ENCODE results near the gene LTBP3. TPM values are rescaled to one million over a fixed set of nuclear protein-coding genes. Genes with fewer than 3 reads are reported as not detected.

Gene LTBP3
- total RNA-seq, 2 experiments from 2014 or later, result 80.2 to 92.5 TPM

DNA sequence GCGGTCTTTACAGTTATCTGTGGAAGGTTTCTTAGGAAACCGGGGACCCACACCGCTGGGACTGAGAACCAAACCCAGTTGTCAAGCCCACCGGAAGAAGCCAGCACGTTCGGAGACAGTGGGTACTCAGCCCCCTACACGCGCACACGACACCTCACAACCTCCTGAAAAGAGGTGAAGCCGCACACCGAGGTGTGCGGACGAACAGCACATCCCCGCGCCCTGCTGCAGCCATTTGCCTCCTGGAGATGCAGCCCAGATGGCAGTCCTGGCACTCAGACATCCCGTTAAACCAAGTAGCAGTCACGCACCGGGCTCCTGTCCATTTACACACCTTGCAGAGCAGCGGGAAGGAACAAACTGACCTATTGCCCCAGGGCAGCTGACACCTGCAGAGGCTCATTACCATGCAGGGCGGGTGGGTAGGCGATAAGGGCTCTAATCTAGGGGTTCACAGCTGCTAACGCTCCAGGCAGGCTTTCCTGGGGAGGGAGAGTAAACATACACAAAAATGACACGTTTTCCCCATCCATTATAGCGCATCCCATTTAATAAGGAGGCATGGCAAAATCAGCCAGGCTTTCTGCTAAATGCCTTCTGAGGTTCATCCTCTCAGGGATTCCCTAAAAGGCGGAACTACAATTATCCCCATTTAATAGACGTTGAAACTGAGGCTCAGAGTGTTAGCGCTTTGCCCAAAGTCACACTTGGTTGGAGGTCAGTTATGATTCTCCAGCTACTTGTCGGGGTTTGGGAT, 16.8 kb upstream of the LTBP3 start:
- peaks cover 38% of the 10 kb centered on the region for H3K36me3 Mint-ChIP-seq (ENCODE audit: low read depth)
- DNase-seq, result no peak
- ChIA-PET POLR2A (interaction anchor here (0.6 kb wide), 1 partner anchor 282 kb away, joined by 3 read pairs; no protein-coding TSS in a partner anchor), CTCF (interaction anchor here (1.1 to 3.6 kb wide), 8 partner anchors 8 to 40 kb away, joined by 3 to 40 read pairs (median 7); partner anchors contain the start of genes MAP3K11 and PCNX3)
- H3K4me1 Mint-ChIP-seq, result peaks cover 50% of the 10 kb centered on the region
- peak overlapping the region; percentile 85 for H3K4me3 Mint-ChIP-seq
- H3K27me3 Mint-ChIP-seq, result no peaks in the 10 kb centered on the region
- no peaks in the 10 kb centered on the region for H3K9me3 Mint-ChIP-seq
- H3K27ac Mint-ChIP-seq, result peak overlapping the region; percentile 93

DNA sequence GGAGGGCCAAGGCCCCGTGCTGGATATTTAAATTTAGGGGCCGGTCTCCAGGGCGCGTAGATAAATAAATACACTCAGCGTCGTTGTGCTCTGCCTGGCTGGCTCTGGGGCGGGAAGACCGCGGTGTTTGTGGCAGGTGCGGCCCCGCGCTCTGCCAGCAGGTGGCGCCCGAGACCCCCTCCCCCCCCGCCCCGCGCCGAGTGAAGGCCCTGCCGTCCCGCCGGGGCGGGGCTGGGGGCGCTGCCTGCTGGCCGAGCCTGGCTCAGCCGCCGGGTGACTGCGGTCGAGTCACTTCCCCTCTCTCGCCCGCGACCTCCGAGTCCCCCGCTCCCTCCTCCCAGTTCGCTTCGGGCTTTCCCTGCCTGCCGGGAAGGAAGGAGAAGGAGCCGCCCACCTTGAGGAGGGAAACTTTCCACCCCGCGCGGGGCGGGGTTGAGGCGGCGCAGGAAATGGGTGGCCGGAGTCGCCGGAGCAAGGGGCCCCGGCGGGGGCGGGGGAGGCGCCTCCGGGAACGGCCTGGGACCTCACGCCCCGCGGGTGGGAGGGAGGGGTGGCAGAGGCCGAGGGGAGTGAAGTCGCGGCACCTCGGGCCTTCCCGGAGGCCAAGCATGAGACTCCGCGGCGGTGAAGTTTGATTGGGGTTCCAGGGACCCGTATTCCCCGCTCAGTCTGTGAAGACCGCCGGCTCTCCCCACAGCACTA, 16.1 kb upstream of the LTBP3 start:
- no peaks in the 10 kb centered on the region for H3K9me3 Mint-ChIP-seq
- no peaks in the 10 kb centered on the region for H3K27me3 Mint-ChIP-seq
- CTCF ChIA-PET, result interaction anchor here (1.1 to 6.0 kb wide), 13 partner anchors 8 to 39 kb away, joined by 3 to 57 read pairs (median 6); no protein-coding TSS in a partner anchor
- H3K36me3 Mint-ChIP-seq (ENCODE audit: low read depth), result peaks cover 31% of the 10 kb centered on the region
- POLR2A ChIA-PET, result no interaction called here
- peaks cover 50% of the 10 kb centered on the region for H3K4me1 Mint-ChIP-seq
- peak; percentile 87 for DNase-seq
- peak overlapping the region; percentile 93 for H3K27ac Mint-ChIP-seq
- peak overlapping the region; percentile 85 for H3K4me3 Mint-ChIP-seq

GRCh38 chr11:65573391-65574079, 15.4 kb upstream of the LTBP3 start:
- Mint-ChIP-seq H3K27me3 (no peaks in the 10 kb centered on the region), H3K4me1 (peaks cover 51% of the 10 kb centered on the region), H3K4me3 (peak overlapping the region; percentile 85), H3K27ac (peak overlapping the region; percentile 86), H3K36me3 (ENCODE audit: low read depth) (peaks cover 29% of the 10 kb centered on the region), H3K9me3 (no peaks in the 10 kb centered on the region)
- ChIA-PET POLR2A (no interaction called here), CTCF (interaction anchor here (0.6 to 6.0 kb wide), 15 partner anchors 9 to 203 kb away, joined by 3 to 57 read pairs (median 4); partner anchors contain the start of genes LTBP3, MAP3K11 and PCNX3)
- DNase-seq, result no peak

- no peaks in the 10 kb centered on the region for H3K9me3 Mint-ChIP-seq
- ChIA-PET CTCF (interaction anchor here (0.6 to 6.0 kb wide), 17 partner anchors 8 to 202 kb away, joined by 3 to 57 read pairs (median 5); partner anchors contain the start of genes LTBP3, MAP3K11 and PCNX3), POLR2A (interaction anchor here (0.6 to 1.0 kb wide), 3 partner anchors 16 to 793 kb away, joined by 3 read pairs; partner anchors contain the start of gene NEAT1)
- H3K4me1 Mint-ChIP-seq, result peaks cover 47% of the 10 kb centered on the region
- peaks cover 28% of the 10 kb centered on the region for H3K36me3 Mint-ChIP-seq (ENCODE audit: low read depth)
- H3K27ac Mint-ChIP-seq, result peak within 1 kb of the TSS; percentile 99
- H3K4me3 Mint-ChIP-seq, result peak within 1 kb of the TSS; percentile 99
- DNase-seq, result peak; percentile 94
- H3K27me3 Mint-ChIP-seq, result no peaks in the 10 kb centered on the region
Measured at GRCh38 chr11:65572356-65573051, 14.3 kb upstream of the LTBP3 start, which contains the start of gene FAM89B. TSS of gene FAM89B (plus strand) at chr11:65572538. CDS start at chr11:65572670, 132 bp downstream.

DNA sequence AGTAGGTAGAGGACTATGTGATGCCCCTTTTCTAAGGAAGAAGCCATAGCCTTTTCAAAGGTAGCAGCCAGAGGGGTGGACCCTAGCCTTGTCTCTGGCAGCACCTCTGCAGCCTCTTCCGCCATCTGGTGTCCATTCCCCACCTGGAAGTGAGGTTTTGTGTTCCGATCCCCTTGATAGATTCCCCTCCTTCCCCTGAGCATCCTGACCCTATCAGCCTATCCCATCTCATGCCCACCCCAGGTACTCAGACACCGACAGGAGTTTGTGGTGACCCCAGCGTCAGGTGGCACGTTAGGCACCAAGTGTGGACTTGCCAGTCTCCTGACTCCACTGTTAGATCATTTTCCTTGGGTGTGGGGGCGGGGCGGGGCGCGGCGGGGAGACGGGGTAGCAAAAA, 13.8 kb upstream of the LTBP3 start:
- peaks cover 48% of the 10 kb centered on the region for H3K4me1 Mint-ChIP-seq
- ChIA-PET CTCF (interaction anchor here (0.9 to 6.0 kb wide), 14 partner anchors 11 to 289 kb away, joined by 3 to 57 read pairs (median 6); partner anchors contain the start of genes LTBP3, MAP3K11, MUS81 and PCNX3), POLR2A (interaction anchor here (0.6 to 1.0 kb wide), 3 partner anchors 16 to 149 kb away, joined by 3 to 5 read pairs (median 3); partner anchors contain the start of gene NEAT1)
- H3K9me3 Mint-ChIP-seq, result no peaks in the 10 kb centered on the region
- DNase-seq, result no peak
- peak overlapping the region; percentile 99 for H3K27ac Mint-ChIP-seq
- peak overlapping the region; percentile 99 for H3K4me3 Mint-ChIP-seq
- no peaks in the 10 kb centered on the region for H3K27me3 Mint-ChIP-seq
- H3K36me3 Mint-ChIP-seq (ENCODE audit: low read depth), result peaks cover 29% of the 10 kb centered on the region

GRCh38 chr11:65571420-65571819, 13.3 kb upstream of the LTBP3 start:
- Mint-ChIP-seq H3K27ac (peak overlapping the region; percentile 99), H3K27me3 (no peaks in the 10 kb centered on the region), H3K4me3 (peak overlapping the region; percentile 99), H3K36me3 (ENCODE audit: low read depth) (peaks cover 29% of the 10 kb centered on the region), H3K9me3 (no peaks in the 10 kb centered on the region), H3K4me1 (peaks cover 50% of the 10 kb centered on the region)
- DNase-seq, result no peak
- ChIA-PET CTCF (interaction anchor here (0.7 to 6.0 kb wide), 11 partner anchors 11 to 289 kb away, joined by 3 to 57 read pairs (median 9); partner anchors contain the start of genes LTBP3, MAP3K11, MUS81 and PCNX3), POLR2A (interaction anchor here (0.6 to 2.0 kb wide), 3 partner anchors 17 to 71 kb away, joined by 3 to 10 read pairs (median 5); no protein-coding TSS in a partner anchor)

- H3K4me1 Mint-ChIP-seq, result peaks cover 58% of the 10 kb centered on the region
- peak; percentile 98 for DNase-seq
- CTCF ChIA-PET, result interaction anchor here (0.6 to 6.0 kb wide), 15 partner anchors 10 to 290 kb away, joined by 3 to 57 read pairs (median 5); partner anchors contain the start of genes LTBP3, MAP3K11, MUS81 and PCNX3
- H3K27me3 Mint-ChIP-seq, result no peaks in the 10 kb centered on the region
- H3K4me3 Mint-ChIP-seq, result peak within 1 kb of the TSS; percentile 99
- H3K27ac Mint-ChIP-seq, result peak within 1 kb of the TSS; percentile 99
- no peaks in the 10 kb centered on the region for H3K9me3 Mint-ChIP-seq
- POLR2A ChIA-PET, result interaction anchor here (0.6 to 2.0 kb wide), 2 partner anchors 7 to 70 kb away, joined by 7 to 10 read pairs; no protein-coding TSS in a partner anchor
- peaks cover 34% of the 10 kb centered on the region for H3K36me3 Mint-ChIP-seq (ENCODE audit: low read depth)
Measured at GRCh38 chr11:65569973-65570918, 12.1 kb upstream of the LTBP3 start, which contains the start of gene ZNRD2. TSS of gene ZNRD2 (plus strand) at chr11:65570477. CDS start at chr11:65570492, 15 bp downstream.

DNA sequence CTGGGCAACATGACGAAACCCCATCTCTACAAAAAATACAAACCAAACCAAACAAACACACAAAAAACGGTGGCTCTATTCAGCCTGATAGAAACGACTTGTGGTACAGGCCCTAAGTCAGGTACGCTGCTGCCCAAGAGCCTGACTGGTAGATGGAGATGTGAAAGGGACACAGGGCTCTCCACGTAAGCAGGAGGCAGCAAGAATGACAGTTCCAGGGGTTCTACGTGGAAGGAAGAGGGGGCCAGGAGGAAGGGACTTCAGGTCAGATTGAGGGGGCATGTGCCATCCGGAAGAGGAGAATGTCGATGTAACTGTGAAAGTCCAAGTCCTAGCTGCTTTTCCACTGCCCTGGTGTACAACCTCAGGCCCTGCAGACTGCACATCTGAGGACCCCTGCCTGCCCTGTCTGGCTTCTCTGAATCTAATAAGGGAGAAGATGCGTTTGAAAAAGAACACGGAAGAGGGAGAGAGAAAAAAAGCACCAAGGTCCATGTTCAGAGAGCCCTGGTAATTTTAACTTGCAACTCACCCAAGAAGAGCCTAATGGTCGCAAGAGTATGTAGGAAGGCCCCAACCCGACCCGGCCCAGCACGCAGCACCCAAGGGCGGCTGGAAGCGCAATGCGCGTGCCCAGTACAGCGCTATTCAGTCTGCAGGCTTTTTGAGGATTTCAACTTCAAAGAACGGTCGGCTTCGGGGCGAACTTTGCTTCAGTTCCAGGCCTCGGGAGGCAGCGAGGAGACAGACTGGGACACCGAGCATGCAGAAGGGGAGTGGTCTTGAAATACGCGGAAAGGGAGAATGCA, 11.2 kb upstream of the LTBP3 start:
- ChIA-PET CTCF (interaction anchor here (0.7 to 6.0 kb wide), 12 partner anchors 8 to 439 kb away, joined by 3 to 57 read pairs (median 6); partner anchors contain the start of genes LTBP3, MAP3K11, MUS81 and PCNX3), POLR2A (interaction anchor here (2.0 kb wide), 1 partner anchor 69 kb away, joined by 10 read pairs; no protein-coding TSS in a partner anchor)
- peak overlapping the region; percentile 99 for H3K4me3 Mint-ChIP-seq
- H3K27ac Mint-ChIP-seq, result peak overlapping the region; percentile 99
- H3K36me3 Mint-ChIP-seq (ENCODE audit: low read depth), result peaks cover 36% of the 10 kb centered on the region
- no peaks in the 10 kb centered on the region for H3K9me3 Mint-ChIP-seq
- no peaks in the 10 kb centered on the region for H3K27me3 Mint-ChIP-seq
- no peak for DNase-seq
- H3K4me1 Mint-ChIP-seq, result peaks cover 61% of the 10 kb centered on the region

GRCh38 chr11:65565624-65566453, 7.7 kb upstream of the LTBP3 start:
- peak overlapping the region; percentile 96 for H3K27ac Mint-ChIP-seq
- ChIA-PET POLR2A (interaction anchor here (0.6 to 1.5 kb wide), 3 partner anchors 21 to 143 kb away, joined by 3 to 7 read pairs (median 4); partner anchors contain the start of gene NEAT1), CTCF (interaction anchor here (0.7 to 10.2 kb wide), 11 partner anchors 10 to 699 kb away, joined by 3 to 66 read pairs (median 4); partner anchors contain the start of genes EHBP1L1, KAT5 and SCYL1)
- H3K9me3 Mint-ChIP-seq, result no peaks in the 10 kb centered on the region
- H3K27me3 Mint-ChIP-seq, result no peaks in the 10 kb centered on the region
- peak; percentile 50 for DNase-seq
- peak overlapping the region; percentile 50 for H3K4me3 Mint-ChIP-seq
- peaks cover 52% of the 10 kb centered on the region for H3K4me1 Mint-ChIP-seq
- peaks cover 23% of the 10 kb centered on the region for H3K36me3 Mint-ChIP-seq (ENCODE audit: low read depth)

All from activated CD4-positive, alpha-beta T cell treated with anti-CD3 and anti-CD28 coated beads, Interleukin-2, amount 10 ng/mL, durations not matched to agents 7 days and 5 days (primary cell).